ENCODE measurements around the gene TCHHL1.

- no peak for TF ChIP-seq FOXP4 (CRISPR knock-in tag; IDR thresholded peaks at IDR 0.05)
- no peak for TF ChIP-seq ZNF317 (CRISPR knock-in tag; IDR thresholded peaks at IDR 0.05; ENCODE audit: borderline replicate concordance, low read depth)
- no peak for TF ChIP-seq ESRRA (CRISPR knock-in tag; IDR thresholded peaks at IDR 0.05; ENCODE audit: borderline replicate concordance)
- TF ChIP-seq CTCF (IDR thresholded peaks at IDR 0.05), result no peak
- TF ChIP-seq NFYB (CRISPR knock-in tag; conservative IDR thresholded peaks at IDR 0.05; ENCODE audit: low read depth), result no peak
- no peak for TF ChIP-seq TP53 (CRISPR knock-in tag; IDR thresholded peaks at IDR 0.05)
- no peak for TF ChIP-seq ZNF532 (CRISPR knock-in tag; IDR thresholded peaks at IDR 0.05; ENCODE audit: borderline replicate concordance)
- TF ChIP-seq FOXJ3 (CRISPR knock-in tag; IDR thresholded peaks at IDR 0.05; ENCODE audit: borderline replicate concordance), result no peak
- no peak for TF ChIP-seq SP1 (CRISPR knock-in tag; conservative IDR thresholded peaks at IDR 0.05)
- TF ChIP-seq SMAD3 (CRISPR knock-in tag; IDR thresholded peaks at IDR 0.05; ENCODE audit: borderline replicate concordance), result no peak
- TF ChIP-seq E2F1 (CRISPR knock-in tag; IDR thresholded peaks at IDR 0.05), result no peak
Measured at GRCh38 chr1:152130186-152130585, 41.3 kb upstream of the TCHHL1 start.

All from WTC11 (cell line).